GM23338 (cell line): Measurements from ENCODE around the gene ASB5. TPM values are rescaled to one million over a fixed set of nuclear protein-coding genes. Genes with fewer than 3 reads are reported as not detected.

Source experiments
- ATAC-seq: fragments of 200-7000 bp; cut with Tn5 transposase; 3 replicates; pipeline ENCODE4 v1.9.1; 2020
- DNase-seq: peaks from one replicate; pipeline ENCODE4 v3.0.0-alpha.2; 2015; ENCODE audit warnings: low spot score
- H2AFZ ChIP-seq: fragments of 200-600 bp; sonication (generic); 2 replicates; pipeline ENCODE4 v1.8.0; 2016; ENCODE audit warnings: antibody characterized with exemption, mild to moderate bottlenecking, moderate library complexity
- H3F3A ChIP-seq: fragments of 200-600 bp; sonication (generic); replicated peaks from 2 replicates; pipeline ENCODE4 v1.8.0; 2017; ENCODE audit warnings: antibody characterized with exemption, mixed run types, low read depth
- H3K27ac ChIP-seq: fragments of 200-600 bp; sonication (generic); 2 replicates; pipeline ENCODE4 v1.6.1; 2016; ENCODE audit warnings: low read depth
- H3K27me3 ChIP-seq: fragments of 200-600 bp; sonication (generic); 2 replicates; pipeline ENCODE4 v1.8.0; 2016; ENCODE audit warnings: mild to moderate bottlenecking, mixed run types, moderate library complexity; ENCODE audit not compliant: insufficient read depth
- H3K36me3 ChIP-seq: fragments of 200-600 bp; sonication (generic); 2 replicates; pipeline ENCODE4 v1.8.0; 2016; ENCODE audit warnings: mild to moderate bottlenecking; ENCODE audit not compliant: insufficient read depth
- H3K4me1 ChIP-seq: fragments of 200-600 bp; sonication (generic); 2 replicates; pipeline ENCODE4 v1.8.0; 2016; ENCODE audit warnings: mild to moderate bottlenecking, moderate library complexity; ENCODE audit not compliant: insufficient read depth
- H3K4me2 ChIP-seq: fragments of 200-600 bp; sonication (generic); 2 replicates; pipeline ENCODE4 v1.7.1; 2017; ENCODE audit warnings: mixed run types
- H3K4me3 ChIP-seq: fragments of 200-600 bp; sonication (generic); 2 replicates; pipeline ENCODE4 v1.6.1; 2016; ENCODE audit warnings: mixed run types
- H3K79me2 ChIP-seq: fragments of 200-600 bp; sonication (generic); replicated peaks from 2 replicates; pipeline ENCODE4 v1.8.0; 2017; ENCODE audit warnings: mild to moderate bottlenecking; ENCODE audit not compliant: insufficient read depth
- H3K9me2 ChIP-seq: fragments of 200-600 bp; sonication (generic); 2 replicates; pipeline ENCODE4 v1.8.0; 2017; ENCODE audit not compliant: insufficient read depth
- H4K20me1 ChIP-seq: fragments of 200-600 bp; sonication (generic); replicated peaks from 2 replicates; pipeline ENCODE4 v1.8.0; 2017; ENCODE audit warnings: mild to moderate bottlenecking; ENCODE audit not compliant: insufficient read depth
- H3K27ac Mint-ChIP-seq: 2 replicates; pipeline ENCODE4 v1.8.0; 2020; ENCODE audit warnings: inconsistent platforms, mild to moderate bottlenecking, moderate library complexity, mixed read lengths
- H3K27me3 Mint-ChIP-seq: 3 replicates; pipeline ENCODE4 v1.8.0; 2022; ENCODE audit warnings: low read depth, mild to moderate bottlenecking, moderate library complexity, mixed read lengths, inconsistent platforms; ENCODE audit not compliant: insufficient read depth, poor library complexity
- H3K36me3 Mint-ChIP-seq: 3 replicates; pipeline ENCODE4 v1.8.0; 2021; ENCODE audit warnings: low read depth, mild to moderate bottlenecking, inconsistent platforms, moderate library complexity, mixed read lengths
- H3K4me1 Mint-ChIP-seq: 3 replicates; pipeline ENCODE4 v1.8.0; 2020; ENCODE audit warnings: mild to moderate bottlenecking, inconsistent platforms, mixed read lengths
- H3K4me3 Mint-ChIP-seq: 3 replicates; pipeline ENCODE4 v1.8.0; 2021; ENCODE audit warnings: moderate library complexity, mild to moderate bottlenecking, inconsistent platforms, mixed read lengths
- H3K9me3 Mint-ChIP-seq: 3 replicates; pipeline ENCODE4 v1.8.0; 2020; ENCODE audit warnings: moderate library complexity, mild to moderate bottlenecking, inconsistent platforms, mixed read lengths
- CREB1 ChIP-seq: fragments of 250-450 bp; sonication (Bioruptor Pico); IDR thresholded peaks from 2 replicates; pipeline ENCODE4 v1.5.0; 2020; ENCODE audit warnings: low read depth, mild to moderate bottlenecking, moderate library complexity
- EZH2 ChIP-seq: fragments of 200-600 bp; sonication (generic); IDR thresholded peaks from one replicate; pipeline ENCODE4 v1.8.0; 2017; ENCODE audit warnings: antibody characterized with exemption, mild to moderate bottlenecking, low read depth; ENCODE audit not compliant: unreplicated experiment
- EZH2phosphoT487 ChIP-seq: fragments of 200-600 bp; sonication (generic); IDR thresholded peaks from one replicate; pipeline ENCODE4 v1.8.1; 2018; ENCODE audit warnings: antibody characterized with exemption; ENCODE audit not compliant: unreplicated experiment
- JUNB ChIP-seq: IDR thresholded peaks from one replicate; pipeline ENCODE4 v1.6.1; 2016; ENCODE audit warnings: antibody characterized with exemption; ENCODE audit not compliant: unreplicated experiment
- NANOG ChIP-seq: IDR thresholded peaks from 2 replicates; pipeline ENCODE4 v1.6.1; 2016; ENCODE audit warnings: antibody characterized with exemption, borderline replicate concordance
- POLR2AphosphoS5 ChIP-seq: IDR thresholded peaks from 2 replicates; pipeline ENCODE4 v1.6.1; 2016; ENCODE audit warnings: antibody characterized with exemption, low read depth
- ZNF114 ChIP-seq: fragments of 250-450 bp; sonication (Bioruptor Pico); IDR thresholded peaks from 2 replicates; pipeline ENCODE4 v1.5.0; 2020; ENCODE audit warnings: mild to moderate bottlenecking, moderate library complexity
- ZNF331 ChIP-seq: fragments of 250-450 bp; sonication (Bioruptor Pico); IDR thresholded peaks from 2 replicates; pipeline ENCODE4 v1.5.0; 2020; ENCODE audit warnings: low read depth, mild to moderate bottlenecking, moderate library complexity
- ZNF462 ChIP-seq: fragments of 250-450 bp; sonication (Bioruptor Pico); IDR thresholded peaks from 2 replicates; pipeline ENCODE4 v1.5.0; 2020; ENCODE audit warnings: mild to moderate bottlenecking, moderate library complexity
- polyA plus RNA-seq: library from polyadenylated mRNA; unstranded; fragments of >200 nt; fragmentation: Nextera tagmentation; extraction: Ambion mirVana; gene quantifications from 2 replicates; pipeline ENCODE4 v1.2.1, GENCODE V29; 2016
- total RNA-seq: library from RNA; depleted of rRNA; stranded (reverse); fragments of >200 nt; shearing (Covaris generic); gene quantifications from 2 replicates; pipeline ENCODE4 v1.2.3, GENCODE V29; 2014
- TF ChIP-seq, protein P1 (sequence below): IDR thresholded peaks from one replicate; pipeline ENCODE4 v1.6.1; 2018; ENCODE audit warnings: antibody characterized with exemption; ENCODE audit not compliant: unreplicated experiment
- TF ChIP-seq, protein P2 (sequence below), 2 experiments: fragments of 200-600 bp in 1 of 2; sonication (generic) in 1 of 2; conservative IDR thresholded peaks; 2 replicates each; pipeline versions ENCODE4 v1.5.1 to v1.6.1; 2016 to 2017; ENCODE audit warnings: antibody characterized with exemption in 2 of 2, low read depth in 2 of 2, mild to moderate bottlenecking in 2 of 2, moderate library complexity in 1 of 2
- TF ChIP-seq, protein P3 (sequence below): IDR thresholded peaks from 2 replicates; pipeline ENCODE4 v1.6.1; 2016; ENCODE audit warnings: antibody characterized with exemption

The ASB5 gene
- total and polyA plus RNA-seq, 2 experiments from 2014 or later, result not detected

DNA sequence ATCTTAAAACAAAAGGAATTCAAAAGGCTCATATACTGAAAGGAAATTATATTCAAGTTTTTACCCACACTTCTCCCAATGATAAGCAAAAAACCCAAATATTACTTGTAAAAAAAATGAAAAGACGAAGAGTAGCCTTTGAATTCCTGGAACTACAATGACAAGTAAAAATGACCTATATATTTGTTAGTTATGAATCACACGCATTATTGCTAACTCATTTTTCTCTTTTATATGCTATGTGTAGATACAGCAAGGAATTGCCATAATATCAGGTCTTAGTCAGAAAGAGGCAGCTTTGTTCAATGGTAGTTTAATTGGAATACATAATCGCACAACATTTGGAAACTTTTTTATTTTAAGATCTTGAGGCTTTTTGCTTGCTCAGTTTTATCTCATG is 22.7 kb upstream of the ASB5 start:
- Histone ChIP-seq H3K36me3 (no peaks in the 10 kb centered on the region), H3K4me1 (peaks cover 13% of the 10 kb centered on the region), H3K27me3 (no peaks in the 10 kb centered on the region), H3K79me2 (no peaks in the 10 kb centered on the region), H2AFZ (no peak overlapping the region), H3K9me2 (no peaks in the 10 kb centered on the region), H3K4me2 (no peak overlapping the region), H3F3A (no peaks in the 10 kb centered on the region), H4K20me1 (no peaks in the 10 kb centered on the region), H3K4me3 (no peak overlapping the region), H3K27ac (no peak overlapping the region)
- no peaks in the 10 kb centered on the region for H3K36me3 Mint-ChIP-seq
- ATAC-seq, result no peak
- H3K4me3 Mint-ChIP-seq, result no peak overlapping the region
- DNase-seq, result no peak
- H3K27ac Mint-ChIP-seq, result no peak overlapping the region
- peaks cover 6% of the 10 kb centered on the region; the same call in 2 of the 3 replicates for H3K4me1 Mint-ChIP-seq
- H3K9me3 Mint-ChIP-seq, result no peaks in the 10 kb centered on the region; the same call in 2 of the 3 replicates
- no peaks in the 10 kb centered on the region for H3K27me3 Mint-ChIP-seq
- TF ChIP-seq EZH2phosphoT487, result no peak
- no peak for TF ChIP-seq ZNF331 (CRISPR knock-in tag)
- TF ChIP-seq NANOG, result no peak
- TF ChIP-seq ZNF462 (CRISPR knock-in tag), result no peak
- TF ChIP-seq ZNF114 (CRISPR knock-in tag), result no peak
- TF ChIP-seq, protein P1, sequence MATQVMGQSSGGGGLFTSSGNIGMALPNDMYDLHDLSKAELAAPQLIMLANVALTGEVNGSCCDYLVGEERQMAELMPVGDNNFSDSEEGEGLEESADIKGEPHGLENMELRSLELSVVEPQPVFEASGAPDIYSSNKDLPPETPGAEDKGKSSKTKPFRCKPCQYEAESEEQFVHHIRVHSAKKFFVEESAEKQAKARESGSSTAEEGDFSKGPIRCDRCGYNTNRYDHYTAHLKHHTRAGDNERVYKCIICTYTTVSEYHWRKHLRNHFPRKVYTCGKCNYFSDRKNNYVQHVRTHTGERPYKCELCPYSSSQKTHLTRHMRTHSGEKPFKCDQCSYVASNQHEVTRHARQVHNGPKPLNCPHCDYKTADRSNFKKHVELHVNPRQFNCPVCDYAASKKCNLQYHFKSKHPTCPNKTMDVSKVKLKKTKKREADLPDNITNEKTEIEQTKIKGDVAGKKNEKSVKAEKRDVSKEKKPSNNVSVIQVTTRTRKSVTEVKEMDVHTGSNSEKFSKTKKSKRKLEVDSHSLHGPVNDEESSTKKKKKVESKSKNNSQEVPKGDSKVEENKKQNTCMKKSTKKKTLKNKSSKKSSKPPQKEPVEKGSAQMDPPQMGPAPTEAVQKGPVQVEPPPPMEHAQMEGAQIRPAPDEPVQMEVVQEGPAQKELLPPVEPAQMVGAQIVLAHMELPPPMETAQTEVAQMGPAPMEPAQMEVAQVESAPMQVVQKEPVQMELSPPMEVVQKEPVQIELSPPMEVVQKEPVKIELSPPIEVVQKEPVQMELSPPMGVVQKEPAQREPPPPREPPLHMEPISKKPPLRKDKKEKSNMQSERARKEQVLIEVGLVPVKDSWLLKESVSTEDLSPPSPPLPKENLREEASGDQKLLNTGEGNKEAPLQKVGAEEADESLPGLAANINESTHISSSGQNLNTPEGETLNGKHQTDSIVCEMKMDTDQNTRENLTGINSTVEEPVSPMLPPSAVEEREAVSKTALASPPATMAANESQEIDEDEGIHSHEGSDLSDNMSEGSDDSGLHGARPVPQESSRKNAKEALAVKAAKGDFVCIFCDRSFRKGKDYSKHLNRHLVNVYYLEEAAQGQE, result no peak
- no peak for TF ChIP-seq JUNB
- no peak for TF ChIP-seq EZH2
- no peak for TF ChIP-seq POLR2AphosphoS5
- no peak for TF ChIP-seq CREB1 (CRISPR knock-in tag)
- TF ChIP-seq, protein P2, sequence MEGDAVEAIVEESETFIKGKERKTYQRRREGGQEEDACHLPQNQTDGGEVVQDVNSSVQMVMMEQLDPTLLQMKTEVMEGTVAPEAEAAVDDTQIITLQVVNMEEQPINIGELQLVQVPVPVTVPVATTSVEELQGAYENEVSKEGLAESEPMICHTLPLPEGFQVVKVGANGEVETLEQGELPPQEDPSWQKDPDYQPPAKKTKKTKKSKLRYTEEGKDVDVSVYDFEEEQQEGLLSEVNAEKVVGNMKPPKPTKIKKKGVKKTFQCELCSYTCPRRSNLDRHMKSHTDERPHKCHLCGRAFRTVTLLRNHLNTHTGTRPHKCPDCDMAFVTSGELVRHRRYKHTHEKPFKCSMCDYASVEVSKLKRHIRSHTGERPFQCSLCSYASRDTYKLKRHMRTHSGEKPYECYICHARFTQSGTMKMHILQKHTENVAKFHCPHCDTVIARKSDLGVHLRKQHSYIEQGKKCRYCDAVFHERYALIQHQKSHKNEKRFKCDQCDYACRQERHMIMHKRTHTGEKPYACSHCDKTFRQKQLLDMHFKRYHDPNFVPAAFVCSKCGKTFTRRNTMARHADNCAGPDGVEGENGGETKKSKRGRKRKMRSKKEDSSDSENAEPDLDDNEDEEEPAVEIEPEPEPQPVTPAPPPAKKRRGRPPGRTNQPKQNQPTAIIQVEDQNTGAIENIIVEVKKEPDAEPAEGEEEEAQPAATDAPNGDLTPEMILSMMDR (conservative IDR thresholded peaks at IDR 0.05; ENCODE audit: low read depth in 2 of 2), result no peak
- TF ChIP-seq, protein P3, sequence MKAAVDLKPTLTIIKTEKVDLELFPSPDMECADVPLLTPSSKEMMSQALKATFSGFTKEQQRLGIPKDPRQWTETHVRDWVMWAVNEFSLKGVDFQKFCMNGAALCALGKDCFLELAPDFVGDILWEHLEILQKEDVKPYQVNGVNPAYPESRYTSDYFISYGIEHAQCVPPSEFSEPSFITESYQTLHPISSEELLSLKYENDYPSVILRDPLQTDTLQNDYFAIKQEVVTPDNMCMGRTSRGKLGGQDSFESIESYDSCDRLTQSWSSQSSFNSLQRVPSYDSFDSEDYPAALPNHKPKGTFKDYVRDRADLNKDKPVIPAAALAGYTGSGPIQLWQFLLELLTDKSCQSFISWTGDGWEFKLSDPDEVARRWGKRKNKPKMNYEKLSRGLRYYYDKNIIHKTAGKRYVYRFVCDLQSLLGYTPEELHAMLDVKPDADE, result no peak
